Effector memory CD4-positive, alpha-beta T cell (primary cell): Measurements from ENCODE around the gene BRICD5.

Source experiments
- DNase-seq, 3 donors: peaks; one replicate each; pipeline ENCODE4 v3.0.0-alpha.2; 2020
- H3K27ac ChIP-seq: 2 replicates; pipeline ENCODE4 v1.7.0; 2013; ENCODE audit warnings: mild to moderate bottlenecking, low read length, moderate library complexity; ENCODE audit not compliant: insufficient read depth, poor library complexity, severe bottlenecking
- H3K27me3 ChIP-seq: replicated peaks from 2 replicates; pipeline ENCODE4 v1.7.0; 2013; ENCODE audit warnings: mild to moderate bottlenecking, low read length; ENCODE audit not compliant: insufficient read depth, control insufficient read depth, poor library complexity, severe bottlenecking
- H3K36me3 ChIP-seq: 2 replicates; pipeline ENCODE4 v1.7.0; 2013; ENCODE audit warnings: mild to moderate bottlenecking, low read length, moderate library complexity; ENCODE audit not compliant: control insufficient read depth, insufficient read depth
- H3K4me1 ChIP-seq: 2 replicates; pipeline ENCODE4 v1.7.0; 2013; ENCODE audit warnings: low read length, mild to moderate bottlenecking; ENCODE audit not compliant: control insufficient read depth, insufficient read depth, poor library complexity, severe bottlenecking
- H3K4me3 ChIP-seq: 2 replicates; pipeline ENCODE4 v1.7.0; 2013; ENCODE audit warnings: low read length, low read depth, mild to moderate bottlenecking; ENCODE audit not compliant: insufficient read depth, poor library complexity, severe bottlenecking
- H3K9me3 ChIP-seq: 2 replicates; pipeline ENCODE4 v1.7.0; 2013; ENCODE audit warnings: mild to moderate bottlenecking, low read length, moderate library complexity; ENCODE audit not compliant: control insufficient read depth

BRICD5 gene

DNA sequence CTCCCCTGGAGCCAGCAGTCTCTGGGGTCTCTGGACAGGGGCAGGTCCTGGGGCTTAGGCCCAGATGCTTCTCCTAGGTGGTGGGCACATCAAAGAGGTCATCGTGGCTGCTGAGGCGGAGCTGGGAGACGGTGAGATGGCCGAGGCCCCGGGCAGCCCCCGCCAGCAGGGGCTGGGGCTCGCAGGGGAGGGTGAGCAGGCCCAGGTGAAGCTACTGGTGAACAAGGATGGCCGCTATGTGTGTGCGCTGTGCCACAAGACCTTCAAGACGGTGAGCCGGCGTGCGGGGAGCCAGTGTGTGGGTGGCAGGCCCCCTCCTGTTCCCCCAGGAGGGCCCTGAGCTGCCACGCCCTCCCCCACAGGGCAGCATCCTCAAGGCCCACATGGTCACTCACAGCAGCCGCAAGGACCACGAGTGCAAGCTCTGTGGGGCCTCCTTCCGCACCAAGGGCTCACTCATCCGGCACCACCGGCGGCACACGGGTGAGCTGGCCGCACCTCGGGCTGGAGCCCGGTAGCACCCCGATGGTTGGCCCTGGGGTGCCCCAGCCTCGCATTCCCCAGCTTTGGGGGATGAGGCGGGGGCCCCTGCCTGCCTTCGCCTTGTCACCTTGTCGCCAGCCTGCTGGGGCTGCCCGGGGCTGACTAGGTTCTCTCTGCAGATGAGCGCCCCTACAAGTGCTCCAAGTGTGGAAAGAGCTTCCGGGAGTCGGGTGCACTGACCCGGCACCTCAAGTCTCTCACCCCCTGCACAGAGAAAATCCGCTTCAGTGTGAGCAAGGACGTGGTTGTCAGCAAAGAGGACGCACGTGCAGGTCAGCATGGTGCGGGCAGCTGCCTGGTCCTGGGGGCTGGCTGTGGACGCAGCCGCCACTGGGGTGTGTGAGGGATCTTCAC is 21.7 kb upstream of the BRICD5 start:
- Histone ChIP-seq H3K27me3 (peaks cover 7% of the 10 kb centered on the region), H3K36me3 (peaks cover 75% of the 10 kb centered on the region), H3K4me1 (peaks cover 11% of the 10 kb centered on the region), H3K9me3 (no peaks in the 10 kb centered on the region), H3K4me3 (no peak overlapping the region), H3K27ac (no peak overlapping the region)
- no peak for DNase-seq

DNA sequence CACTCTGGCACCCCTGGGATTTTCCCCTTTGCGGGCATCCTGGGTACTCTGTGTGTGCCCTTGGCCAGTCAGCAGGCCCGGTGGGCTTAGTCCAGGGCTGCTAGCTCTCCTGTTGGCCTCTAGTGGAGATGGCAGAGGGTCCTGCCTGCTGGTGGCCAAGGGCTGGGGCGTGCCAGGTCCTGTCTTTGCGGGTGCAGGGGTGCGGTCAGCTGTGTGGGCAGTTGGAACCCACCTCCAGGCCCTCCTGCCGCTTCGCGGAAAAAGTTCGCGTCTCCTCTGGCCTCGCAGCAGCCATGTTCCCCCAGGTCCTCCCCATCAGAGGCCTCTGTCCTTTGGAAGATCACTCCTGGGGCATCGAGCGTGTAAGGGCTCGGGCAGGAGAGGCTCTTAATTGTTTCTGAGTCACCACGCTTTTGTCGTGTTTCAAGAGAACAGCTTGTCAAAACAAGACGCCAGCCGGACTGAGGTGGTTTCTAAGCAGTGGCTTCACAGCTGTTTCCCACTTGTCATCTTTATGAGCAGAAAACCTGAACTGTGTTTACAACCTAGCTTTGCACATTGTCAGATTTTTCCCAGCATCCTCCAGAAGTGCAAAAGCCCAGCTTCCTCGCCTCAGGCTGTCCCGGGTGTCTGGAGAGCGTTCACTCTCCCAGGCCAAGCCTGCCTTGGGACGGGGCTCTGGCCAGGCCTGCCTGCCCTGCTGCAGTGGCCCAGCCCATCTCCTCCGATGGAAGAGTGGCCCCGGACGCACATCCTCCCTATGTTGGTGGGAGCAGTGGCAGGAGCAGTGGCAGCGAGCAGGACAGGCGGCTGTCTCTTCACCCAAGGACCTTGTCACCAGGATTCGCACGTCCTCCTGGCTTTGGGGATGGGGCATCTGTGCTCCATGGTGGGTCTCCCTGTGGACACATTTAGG is 20.6 kb upstream of the BRICD5 start:
- no peak for DNase-seq

DNA sequence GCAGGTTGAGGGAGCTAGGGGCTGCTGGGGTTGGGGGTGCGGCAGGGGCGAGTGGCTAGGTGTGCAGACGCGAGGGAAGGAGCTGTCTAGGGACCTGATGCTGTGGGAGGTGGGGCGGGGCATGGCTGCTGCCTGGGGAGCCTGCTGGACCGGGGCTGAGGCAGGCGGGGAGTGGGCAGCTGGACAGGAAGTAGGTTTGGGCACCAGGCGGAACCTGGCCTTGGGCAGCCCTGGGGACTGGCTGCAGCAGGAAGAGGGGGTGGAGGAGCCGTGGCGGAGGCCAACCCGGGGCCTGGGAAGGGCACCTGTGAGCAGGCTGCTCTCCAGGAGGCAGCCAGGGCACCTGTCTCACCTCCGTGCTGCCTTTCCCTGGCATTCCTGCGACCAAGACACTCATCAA is 19.7 kb upstream of the BRICD5 start:
- Histone ChIP-seq H3K4me1 (no peaks in the 10 kb centered on the region), H3K4me3 (no peak overlapping the region), H3K9me3 (no peaks in the 10 kb centered on the region), H3K27me3 (no peaks in the 10 kb centered on the region), H3K27ac (no peak overlapping the region), H3K36me3 (peaks cover 73% of the 10 kb centered on the region)
- no peak for DNase-seq

More for the DNA sequence above, 20.6 kb upstream of the BRICD5 start:
- no peaks in the 10 kb centered on the region for H3K9me3 ChIP-seq
- H3K4me1 ChIP-seq = peaks cover 2% of the 10 kb centered on the region
- H3K27ac ChIP-seq = no peak overlapping the region
- peaks cover 3% of the 10 kb centered on the region for H3K27me3 ChIP-seq
- H3K36me3 ChIP-seq = peaks cover 75% of the 10 kb centered on the region
- no peak overlapping the region for H3K4me3 ChIP-seq

DNA sequence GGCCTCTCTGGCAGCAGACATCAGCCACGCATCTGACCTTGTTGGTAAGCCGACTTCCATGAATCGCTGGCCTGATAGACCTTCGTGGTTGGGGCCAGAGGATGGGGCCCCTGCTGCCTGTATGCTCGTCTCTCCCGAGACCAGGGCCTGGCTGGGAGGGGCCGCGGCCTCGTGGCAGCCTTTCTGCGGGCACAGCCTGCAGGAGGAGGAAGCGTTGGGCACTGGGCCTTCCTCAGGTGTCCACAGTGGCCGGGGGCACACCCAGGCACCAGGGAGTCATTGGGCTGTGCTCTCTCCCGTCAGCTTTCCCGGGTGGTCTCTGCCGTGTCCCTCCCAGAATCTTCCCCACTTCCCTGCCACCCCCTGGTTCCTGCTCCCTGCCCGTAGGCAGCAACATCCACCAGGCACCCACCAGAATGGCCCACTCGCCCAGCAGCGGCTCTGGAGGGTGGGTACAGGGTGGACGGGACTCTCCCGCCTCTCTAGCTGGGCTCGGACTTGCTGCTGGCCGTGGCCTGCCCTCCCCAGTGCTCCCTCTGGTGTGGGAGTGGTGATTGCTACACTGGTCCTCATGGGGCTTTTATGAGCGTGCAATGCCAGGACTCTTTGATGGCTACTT is 19.1 kb upstream of the BRICD5 start:
- DNase-seq = no peak
- Histone ChIP-seq H3K36me3 (peaks cover 67% of the 10 kb centered on the region), H3K9me3 (no peaks in the 10 kb centered on the region), H3K4me1 (no peaks in the 10 kb centered on the region), H3K27me3 (no peaks in the 10 kb centered on the region), H3K4me3 (no peak overlapping the region), H3K27ac (no peak overlapping the region)

DNA sequence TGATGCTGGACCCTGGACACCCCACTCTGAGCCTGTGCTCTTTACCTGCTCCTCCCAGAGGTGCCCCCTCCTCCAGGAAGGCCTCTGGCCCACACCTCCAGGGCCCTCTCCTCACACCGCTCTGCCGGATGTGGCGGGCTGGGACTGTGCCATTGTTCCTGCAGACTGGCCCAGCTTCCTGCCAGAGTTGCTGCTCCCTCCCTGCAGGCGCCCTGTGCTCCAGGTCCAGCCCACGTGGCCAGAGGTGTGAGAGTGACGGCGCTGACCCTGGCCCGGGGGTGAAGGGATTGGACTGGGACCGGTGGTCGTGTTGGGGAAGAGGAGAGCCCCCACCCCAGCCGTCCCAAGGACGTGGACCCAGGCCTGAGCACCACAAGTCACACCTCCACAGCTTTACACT is 18.4 kb upstream of the BRICD5 start:
- no peak for DNase-seq
- H3K27ac ChIP-seq = no peak overlapping the region
- no peak overlapping the region for H3K4me3 ChIP-seq
- no peaks in the 10 kb centered on the region for H3K9me3 ChIP-seq
- H3K27me3 ChIP-seq = no peaks in the 10 kb centered on the region
- H3K4me1 ChIP-seq = peaks cover 2% of the 10 kb centered on the region
- peaks cover 60% of the 10 kb centered on the region for H3K36me3 ChIP-seq

DNA sequence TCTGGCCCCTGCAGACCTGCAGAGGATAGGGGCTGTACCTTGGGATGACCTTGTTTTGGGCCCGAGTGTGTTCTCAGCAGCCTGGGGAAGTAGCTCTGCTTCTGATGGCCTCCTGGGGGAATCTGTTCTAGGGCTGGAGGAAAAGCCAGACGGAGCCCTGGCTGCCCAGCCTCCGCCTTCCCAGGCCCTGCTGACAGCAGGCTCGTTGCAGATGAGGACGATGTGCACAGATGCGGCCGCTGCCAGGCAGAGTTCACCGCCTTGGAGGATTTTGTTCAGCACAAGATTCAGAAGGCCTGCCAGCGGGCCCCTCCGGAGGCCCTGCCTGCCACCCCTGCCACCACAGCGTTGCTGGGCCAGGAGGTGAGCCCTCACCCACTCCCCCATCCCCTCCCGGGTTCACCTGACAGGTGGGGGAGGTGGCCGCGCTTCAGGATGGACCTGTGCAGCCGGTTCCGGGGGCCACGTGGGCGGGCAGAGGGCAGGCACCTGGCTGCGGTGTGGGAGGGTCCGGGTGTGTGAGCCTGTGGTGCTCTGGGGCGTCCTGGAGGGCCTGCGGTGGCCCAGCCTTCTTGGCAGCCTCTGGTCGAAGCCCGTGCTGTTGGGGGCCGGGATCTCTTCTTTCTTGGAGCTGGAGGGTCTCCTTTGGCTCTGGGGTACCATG is 17.6 kb upstream of the BRICD5 start:
- Histone ChIP-seq H3K4me3 (no peak overlapping the region), H3K4me1 (peaks cover 6% of the 10 kb centered on the region), H3K9me3 (no peaks in the 10 kb centered on the region), H3K36me3 (peaks cover 52% of the 10 kb centered on the region), H3K27me3 (no peaks in the 10 kb centered on the region), H3K27ac (no peak overlapping the region)
- DNase-seq = no peak

DNA sequence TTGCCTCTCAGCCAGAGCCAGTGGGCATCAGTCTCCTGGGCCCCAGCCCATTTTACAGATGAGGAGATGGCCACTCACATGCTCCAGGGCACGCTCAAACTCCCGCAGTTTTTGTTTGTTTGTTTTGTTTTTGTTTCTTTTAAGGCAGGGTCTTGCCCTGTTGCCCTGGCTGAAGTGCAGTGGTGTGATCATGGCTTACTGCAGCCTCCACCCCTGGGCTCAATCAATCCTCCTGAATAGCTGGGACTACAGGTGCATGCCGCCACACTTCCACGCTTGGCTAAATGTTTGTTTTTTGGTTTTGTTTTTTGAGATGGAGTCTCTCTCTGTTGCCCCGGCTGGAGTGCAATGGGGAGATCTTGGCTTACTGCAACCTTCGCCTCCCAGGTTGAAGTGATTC is 16.3 kb upstream of the BRICD5 start:
- H3K36me3 ChIP-seq = peaks cover 38% of the 10 kb centered on the region
- no peak overlapping the region for H3K4me3 ChIP-seq
- no peaks in the 10 kb centered on the region for H3K27me3 ChIP-seq
- no peaks in the 10 kb centered on the region for H3K9me3 ChIP-seq
- no peak for DNase-seq
- no peak overlapping the region for H3K27ac ChIP-seq
- H3K4me1 ChIP-seq = peaks cover 6% of the 10 kb centered on the region

DNA sequence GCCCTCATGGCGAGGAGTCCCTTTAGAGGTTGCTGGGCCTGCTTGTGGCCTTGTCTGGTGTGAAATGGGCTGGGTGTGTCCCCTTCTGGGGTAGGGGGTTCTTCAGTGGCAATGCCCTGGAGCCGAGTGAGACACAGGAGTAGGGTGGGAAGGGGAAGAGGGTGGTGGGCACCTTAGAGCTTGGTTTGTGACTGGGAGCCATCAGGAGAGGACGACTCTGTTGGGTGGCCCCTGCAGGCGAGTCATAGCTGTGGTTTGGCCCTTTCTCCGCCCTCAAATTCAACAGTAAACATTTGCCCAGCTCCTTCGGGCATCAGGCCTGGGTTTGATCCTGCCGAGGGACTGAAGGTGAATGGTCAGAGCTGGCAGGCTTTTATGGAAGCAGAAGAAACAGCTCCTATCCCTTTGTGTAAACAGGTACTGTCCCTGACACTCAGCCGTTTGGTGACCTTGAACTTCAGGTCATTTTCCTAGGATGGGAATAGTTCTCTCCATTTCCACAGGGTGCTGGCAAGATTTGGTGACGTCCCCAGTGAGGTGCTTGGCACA is 15.7 kb upstream of the BRICD5 start:
- H3K36me3 ChIP-seq = peaks cover 32% of the 10 kb centered on the region
- no peaks in the 10 kb centered on the region for H3K9me3 ChIP-seq
- H3K27me3 ChIP-seq = no peaks in the 10 kb centered on the region
- DNase-seq = no peak
- H3K27ac ChIP-seq = no peak overlapping the region
- H3K4me3 ChIP-seq = no peak overlapping the region
- H3K4me1 ChIP-seq = peaks cover 6% of the 10 kb centered on the region

DNA sequence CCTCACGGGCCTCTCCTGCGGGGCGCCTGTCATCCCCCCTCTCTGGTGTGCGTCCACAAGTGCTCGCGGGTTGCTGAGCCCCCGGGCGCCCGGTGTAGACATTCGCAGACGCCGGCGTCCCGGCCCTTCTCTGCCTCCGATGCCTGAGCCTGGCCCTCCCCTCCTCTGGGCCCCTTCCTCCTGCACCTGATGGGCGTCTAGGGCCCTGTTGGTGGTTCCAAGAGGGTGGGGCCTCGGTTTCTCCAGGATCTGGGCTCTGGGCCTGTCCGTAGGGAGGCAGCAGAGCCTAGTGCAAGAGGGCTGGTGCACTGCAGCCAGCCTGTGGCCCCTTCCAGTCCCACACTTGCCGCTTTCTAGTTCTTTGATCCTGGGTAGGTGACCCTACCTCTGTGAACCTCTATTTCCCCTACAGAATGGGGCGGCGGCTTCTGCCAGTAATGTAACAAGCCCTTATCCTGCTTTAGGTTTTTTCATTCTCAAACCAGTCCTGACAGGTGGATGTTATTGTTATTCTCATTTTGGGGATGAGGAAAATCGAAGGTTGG is 13.4 kb upstream of the BRICD5 start:
- H3K27ac ChIP-seq = peak overlapping the region; percentile 84
- no peaks in the 10 kb centered on the region for H3K9me3 ChIP-seq
- peaks cover 9% of the 10 kb centered on the region for H3K36me3 ChIP-seq
- H3K4me3 ChIP-seq = peak overlapping the region; percentile 95
- DNase-seq = no peak
- H3K27me3 ChIP-seq = no peaks in the 10 kb centered on the region
- H3K4me1 ChIP-seq = peaks cover 6% of the 10 kb centered on the region
